ENCODE data around the gene GAS2. TPM values are rescaled to one million over a fixed set of nuclear protein-coding genes. Genes with fewer than 3 reads are reported as not detected.
A peak's percentile ranks its signal among the peaks of the same experiment; 100 is the strongest.

GAS2 gene
- total RNA-seq, 4 donors from 2014 or later: 1.1 to 2.9 (median 2.6) TPM

- peak overlapping the region in 3 of 4 donors; percentile 44 to 54 (median 53) for H3K27ac ChIP-seq
- TF ChIP-seq POLR2A (IDR thresholded peaks at IDR 0.05): no peak
- no peak for TF ChIP-seq CTCF (IDR thresholded peaks at IDR 0.05 in 4 of 5, conservative IDR thresholded peaks at IDR 0.05 in 1 of 5)
- no peak for DNase-seq
- intact Hi-C loops (cut with DNase I; ENCODE audit: low total_unique reads): no loop called here
- in situ Hi-C loops (cut with MboI; ENCODE audit: low sequenced_read_pairs in 4 of 4): loop anchor here in 1 of 4 donors (10.0 kb wide), 1 partner anchor 58 kb away; no protein-coding TSS in a partner anchor
- no peaks in the 10 kb centered on the region for H3K27me3 ChIP-seq
- H3K36me3 ChIP-seq: no peaks in the 10 kb centered on the region
- no peak for ATAC-seq
- no peak overlapping the region for H3K4me3 ChIP-seq
- H3K4me1 ChIP-seq: peaks cover 17 to 29% of the 10 kb centered on the region in 2 donors
- H3K9me3 ChIP-seq: no peaks in the 10 kb centered on the region
Measured at GRCh38 chr11:22732588-22732987, 66.2 kb downstream of the GAS2 start.

DNA sequence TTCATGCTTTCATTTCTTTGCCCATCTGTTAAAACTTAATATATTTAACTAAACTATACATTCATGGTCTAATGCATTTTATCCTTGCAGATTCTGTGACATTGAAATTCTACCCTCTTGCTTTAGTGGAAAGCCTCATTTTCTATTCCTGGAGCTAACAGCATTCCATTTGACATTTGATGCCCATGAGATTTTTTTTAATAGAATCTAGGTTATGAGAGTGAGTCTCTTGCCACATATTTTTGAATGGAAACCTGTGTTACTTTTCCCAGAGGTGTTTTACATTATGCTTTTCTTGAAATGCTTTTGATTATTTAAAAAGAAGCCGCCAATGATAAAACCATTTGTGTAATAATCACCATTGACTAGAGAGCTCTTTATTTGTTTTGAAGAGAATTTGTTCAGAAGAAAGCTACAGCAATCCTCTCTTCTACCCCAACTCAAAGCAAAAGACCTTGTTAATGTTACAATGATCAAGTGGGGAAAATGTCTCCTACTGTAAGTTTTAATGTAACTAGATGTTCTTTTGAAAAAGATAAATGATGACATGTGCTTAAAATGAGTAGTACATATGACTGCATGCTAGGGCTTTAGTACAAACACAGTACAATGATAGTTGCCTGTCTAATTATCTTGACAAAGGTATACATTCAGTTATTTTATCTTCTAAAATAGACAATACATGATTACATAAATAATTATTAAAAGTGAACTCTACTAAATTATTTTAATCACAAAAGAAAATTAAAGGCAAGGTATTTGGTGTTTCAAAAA is 67.3 kb downstream of the GAS2 start:
- in situ Hi-C loops (cut with MboI; ENCODE audit: low sequenced_read_pairs in 4 of 4) (loop anchor here in 1 of 4 donors (10.0 kb wide), 1 partner anchor 59 kb away; no protein-coding TSS in a partner anchor), intact Hi-C loops (cut with DNase I; ENCODE audit: low total_unique reads) (no loop called here)
- TF ChIP-seq CTCF (IDR thresholded peaks at IDR 0.05 in 4 of 5, conservative IDR thresholded peaks at IDR 0.05 in 1 of 5) (no peak), POLR2A (IDR thresholded peaks at IDR 0.05) (no peak)
- Histone ChIP-seq H3K27ac (peak overlapping the region in 3 of 4 donors; percentile 10 to 54 (median 53)), H3K36me3 (no peaks in the 10 kb centered on the region), H3K4me1 (peaks cover 17 to 29% of the 10 kb centered on the region in 2 donors), H3K4me3 (no peak overlapping the region), H3K9me3 (no peaks in the 10 kb centered on the region), H3K27me3 (no peaks in the 10 kb centered on the region)
- DNase-seq: no peak
- ATAC-seq: peak; percentile 86 to 88

DNA sequence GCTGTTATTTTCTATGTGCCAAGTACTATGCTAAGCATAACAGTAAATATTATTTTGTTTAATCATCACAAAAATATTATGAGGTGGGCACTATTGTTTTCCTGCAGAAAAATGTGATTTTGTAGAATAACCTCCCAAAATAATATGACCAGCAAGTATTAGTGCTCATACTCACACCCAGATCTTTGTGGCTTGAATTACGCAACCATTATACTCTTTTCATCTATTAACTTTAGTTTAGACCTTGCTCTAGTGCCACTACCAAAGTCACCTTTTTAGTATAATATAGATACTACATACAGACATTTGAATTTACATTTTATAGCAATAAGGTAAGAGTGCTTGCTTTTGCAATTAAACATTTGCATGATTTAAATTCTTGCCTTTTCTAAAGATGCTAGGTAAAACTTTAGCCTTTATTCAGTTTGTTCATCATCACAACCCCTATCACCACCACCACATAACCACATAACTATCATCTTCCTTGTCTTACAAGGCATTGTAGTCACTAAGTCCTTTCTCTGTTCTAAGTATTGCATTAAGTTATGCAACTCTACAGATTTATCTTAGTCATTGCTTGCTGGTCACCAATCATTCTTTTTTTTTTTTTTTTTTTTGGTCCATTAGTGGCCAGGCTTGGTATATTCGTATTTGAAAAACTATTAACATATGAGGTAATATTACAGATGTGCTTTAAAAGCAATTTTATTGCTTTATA is 68.4 kb downstream of the GAS2 start:
- peak in 1 of 2 donors; percentile 54 for ATAC-seq
- intact Hi-C loops (cut with DNase I; ENCODE audit: low total_unique reads): no loop called here

DNA sequence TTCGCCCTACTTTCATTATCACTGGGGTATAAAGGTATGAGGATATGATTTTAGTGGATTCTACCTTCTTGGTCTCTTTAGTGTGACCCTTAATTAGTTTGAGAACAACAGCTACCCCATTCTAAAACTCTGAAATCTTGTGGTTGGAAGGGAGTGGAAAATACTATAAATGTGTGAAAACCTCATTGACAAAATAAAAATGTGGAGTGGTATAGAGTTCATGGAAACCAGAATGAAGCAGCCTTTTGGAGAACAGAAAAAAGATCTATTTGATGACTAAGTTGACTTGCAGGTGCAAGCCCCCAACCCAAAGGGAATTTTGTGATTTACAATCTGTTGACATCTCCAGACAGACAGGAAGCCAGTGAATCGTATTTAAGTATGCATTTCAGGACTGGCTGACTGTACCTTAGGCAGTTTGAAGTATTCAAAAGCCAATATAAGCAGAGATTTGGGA is 75.8 kb downstream of the GAS2 start:
- Histone ChIP-seq H3K9me3 (no peaks in the 10 kb centered on the region), H3K4me3 (no peak overlapping the region), H3K27me3 (no peaks in the 10 kb centered on the region), H3K27ac (no peak overlapping the region), H3K36me3 (no peaks in the 10 kb centered on the region), H3K4me1 (no peaks in the 10 kb centered on the region)
- no peak for TF ChIP-seq POLR2A (IDR thresholded peaks at IDR 0.05)
- no peak for TF ChIP-seq CTCF (IDR thresholded peaks at IDR 0.05 in 4 of 5, conservative IDR thresholded peaks at IDR 0.05 in 1 of 5)
- ATAC-seq (no peak), DNase-seq (no peak)
- in situ Hi-C loops (cut with MboI; ENCODE audit: low sequenced_read_pairs in 4 of 4): no loop called here
- intact Hi-C loops (cut with DNase I; ENCODE audit: low total_unique reads): no loop called here

More for the DNA sequence above, 68.4 kb downstream of the GAS2 start:
- Histone ChIP-seq H3K27ac (no peak overlapping the region), H3K4me1 (peaks cover 17 to 29% of the 10 kb centered on the region in 2 donors), H3K36me3 (no peaks in the 10 kb centered on the region), H3K27me3 (no peaks in the 10 kb centered on the region), H3K4me3 (no peak overlapping the region), H3K9me3 (no peaks in the 10 kb centered on the region)
- TF ChIP-seq CTCF (IDR thresholded peaks at IDR 0.05 in 4 of 5, conservative IDR thresholded peaks at IDR 0.05 in 1 of 5) (no peak), POLR2A (IDR thresholded peaks at IDR 0.05) (no peak)
- in situ Hi-C loops (cut with MboI; ENCODE audit: low sequenced_read_pairs in 4 of 4): loop anchor here in 1 of 4 donors (10.0 kb wide), 1 partner anchor 60 kb away; no protein-coding TSS in a partner anchor
- no peak for DNase-seq
